Type B pancreatic cell (in vitro differentiated cells): ENCODE measurements around the gene COL19A1. TPM values are rescaled to one million over a fixed set of nuclear protein-coding genes. Genes with fewer than 3 reads are reported as not detected.

Experiments used
- DNase-seq: peaks from one replicate; pipeline ENCODE4 v3.0.0; 2021; ENCODE audit warnings: mixed read lengths; ENCODE audit not compliant: unreplicated experiment; ENCODE audit errors: extremely low spot score
- H3K27ac Mint-ChIP-seq: 2 replicates; pipeline ENCODE4 v1.8.0; 2021; ENCODE audit warnings: mild to moderate bottlenecking, mixed read lengths
- H3K27me3 Mint-ChIP-seq: 2 replicates; pipeline ENCODE4 v1.8.0; 2021; ENCODE audit warnings: mixed read lengths
- H3K36me3 Mint-ChIP-seq: 2 replicates; pipeline ENCODE4 v1.8.0; 2021; ENCODE audit warnings: mixed read lengths
- H3K4me1 Mint-ChIP-seq: one replicate; pipeline ENCODE4 v1.8.0; 2021; ENCODE audit warnings: mixed read lengths; ENCODE audit not compliant: unreplicated experiment
- H3K4me3 Mint-ChIP-seq: 2 replicates; pipeline ENCODE4 v1.8.0; 2021; ENCODE audit warnings: mild to moderate bottlenecking, mixed read lengths
- H3K9me3 Mint-ChIP-seq: 2 replicates; pipeline ENCODE4 v1.8.0; 2021; ENCODE audit warnings: mixed read lengths
- CTCF ChIP-seq: fragments of 200-600 bp; sonication (generic); conservative IDR thresholded peaks from 2 replicates; pipeline ENCODE4 v1.5.0; 2021; ENCODE audit warnings: antibody characterized with exemption, mild to moderate bottlenecking
- total RNA-seq: library from RNA; stranded (reverse); gene quantifications from 2 replicates; pipeline ENCODE4 v1.2.1, GENCODE V29; 2021; ENCODE audit warnings: low replicate concordance

Gene COL19A1
- total RNA-seq, 1 donor from 2014 or later, result 1.6 TPM

DNA sequence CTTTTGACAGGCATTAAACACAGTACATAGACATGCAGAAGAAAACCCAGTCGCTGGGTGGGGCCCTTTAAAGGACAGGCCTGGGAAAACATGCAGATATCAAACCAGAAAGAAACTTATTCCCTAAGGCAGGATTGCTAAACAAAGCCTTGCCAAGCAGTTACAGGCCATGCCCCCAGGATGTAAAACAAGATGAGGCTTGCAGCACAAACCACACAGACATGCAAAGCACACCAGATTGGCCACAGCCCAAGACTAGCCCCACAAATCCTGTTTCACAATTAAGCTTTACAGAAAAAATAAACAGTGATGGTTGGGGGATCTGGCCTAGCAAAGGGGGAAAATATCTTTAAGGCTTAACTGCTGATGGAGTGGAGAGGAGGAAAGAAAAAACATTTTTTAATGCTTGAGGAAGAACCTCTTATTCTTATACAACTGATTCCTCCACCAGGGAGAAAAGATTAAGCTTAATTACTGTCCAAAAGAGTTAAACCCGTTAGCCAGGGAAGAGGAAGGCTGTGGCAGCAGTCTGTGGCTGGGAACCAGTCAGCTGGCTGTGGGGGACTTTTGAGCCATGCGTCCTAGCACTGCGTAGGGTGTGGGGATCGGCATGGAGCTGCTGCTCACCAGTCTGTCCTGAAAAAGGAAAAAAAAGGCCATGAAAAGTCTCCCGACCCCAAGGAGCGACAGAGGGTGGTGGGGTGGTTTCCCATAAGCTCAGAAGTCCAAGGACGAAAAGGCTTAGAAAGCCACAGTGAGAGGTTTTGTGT, 28.4 kb downstream of the COL19A1 start:
- Mint-ChIP-seq H3K4me1 (peaks cover 5% of the 10 kb centered on the region), H3K27ac (peak overlapping the region; percentile 58), H3K4me3 (no peak overlapping the region), H3K36me3 (no peaks in the 10 kb centered on the region), H3K27me3 (no peaks in the 10 kb centered on the region), H3K9me3 (peaks cover 6% of the 10 kb centered on the region)
- TF ChIP-seq CTCF, result no peak
- DNase-seq, result no peak

DNA sequence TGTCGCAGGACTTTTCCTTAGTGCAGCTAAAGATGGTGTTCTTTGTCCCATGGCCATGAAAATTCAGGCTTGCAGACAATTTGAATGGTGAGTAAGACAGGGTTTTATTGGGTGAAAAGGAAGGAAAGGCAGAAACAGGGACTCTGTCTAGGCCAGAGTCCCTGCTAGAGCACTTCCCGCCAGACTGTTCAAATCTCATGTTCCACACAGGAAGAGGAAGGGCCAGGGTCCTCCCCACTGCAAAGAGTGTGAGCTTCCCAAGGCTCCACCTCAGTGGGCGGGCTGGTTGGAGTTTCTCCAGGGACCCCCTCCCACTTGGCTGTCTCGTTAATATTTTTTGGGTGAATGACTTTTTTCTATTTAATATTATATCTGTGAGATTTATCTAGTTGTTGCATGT, 29.0 kb downstream of the COL19A1 start:
- Mint-ChIP-seq H3K9me3 (no peaks in the 10 kb centered on the region), H3K4me1 (peaks cover 5% of the 10 kb centered on the region), H3K4me3 (no peak overlapping the region), H3K27me3 (no peaks in the 10 kb centered on the region), H3K36me3 (no peaks in the 10 kb centered on the region), H3K27ac (no peak overlapping the region)
- no peak for DNase-seq
- no peak for TF ChIP-seq CTCF

GRCh38 chr6:69900869-69901268, 34.5 kb downstream of the COL19A1 start:
- no peak for DNase-seq
- no peaks in the 10 kb centered on the region for H3K9me3 Mint-ChIP-seq
- no peaks in the 10 kb centered on the region for H3K36me3 Mint-ChIP-seq
- H3K4me1 Mint-ChIP-seq, result no peaks in the 10 kb centered on the region
- H3K27me3 Mint-ChIP-seq, result no peaks in the 10 kb centered on the region
- H3K4me3 Mint-ChIP-seq, result no peak overlapping the region
- TF ChIP-seq CTCF, result no peak
- H3K27ac Mint-ChIP-seq, result no peak overlapping the region

DNA sequence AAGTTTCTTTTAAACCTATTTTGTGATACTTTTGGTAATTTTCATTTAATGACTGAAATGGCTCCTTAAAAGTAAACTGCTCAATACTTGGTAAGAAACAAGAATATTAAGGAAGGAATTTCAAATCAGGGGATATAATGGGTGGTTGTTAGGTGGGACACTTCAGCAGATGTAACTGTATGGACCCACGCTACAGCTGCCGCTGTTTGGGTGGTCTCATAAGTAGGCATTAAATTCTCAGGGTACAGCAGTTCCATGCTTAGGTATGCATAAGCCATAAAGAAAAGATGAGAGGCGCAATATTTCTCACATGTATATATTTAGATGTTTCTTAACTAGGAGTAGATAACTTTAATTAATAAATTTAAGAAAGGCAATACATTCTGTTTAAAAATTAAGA, 35.0 kb downstream of the COL19A1 start:
- Mint-ChIP-seq H3K4me1 (no peaks in the 10 kb centered on the region), H3K27ac (no peak overlapping the region), H3K4me3 (no peak overlapping the region), H3K36me3 (no peaks in the 10 kb centered on the region), H3K9me3 (no peaks in the 10 kb centered on the region), H3K27me3 (no peaks in the 10 kb centered on the region)
- DNase-seq, result no peak
- no peak for TF ChIP-seq CTCF

DNA sequence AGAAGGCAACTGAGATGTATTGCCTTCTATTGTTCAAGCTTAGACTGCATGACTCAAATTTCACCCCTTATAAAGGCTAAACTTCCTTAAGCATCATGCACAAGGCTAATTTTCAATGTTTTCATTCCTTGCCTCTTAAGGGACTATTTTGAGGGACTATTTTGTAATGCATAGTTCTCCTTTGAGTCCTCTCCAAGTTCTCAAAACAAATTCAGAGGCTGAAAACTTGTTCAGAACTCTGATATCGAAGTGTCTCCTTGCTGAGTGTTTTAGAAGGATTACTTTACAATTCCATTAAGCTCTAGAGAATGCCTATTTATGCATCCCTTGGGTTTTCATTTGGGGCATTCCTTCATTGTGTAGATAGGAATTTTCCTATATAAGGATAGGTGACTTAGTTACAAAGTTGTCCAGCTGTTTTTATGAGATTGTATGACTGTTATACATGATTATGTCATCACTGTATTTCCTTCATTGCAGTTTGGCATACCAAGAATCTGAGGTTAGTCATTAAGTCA, 41.7 kb downstream of the COL19A1 start:
- Mint-ChIP-seq H3K36me3 (no peaks in the 10 kb centered on the region), H3K9me3 (no peaks in the 10 kb centered on the region), H3K27ac (no peak overlapping the region), H3K27me3 (no peaks in the 10 kb centered on the region), H3K4me1 (no peaks in the 10 kb centered on the region), H3K4me3 (no peak overlapping the region)
- TF ChIP-seq CTCF, result no peak
- DNase-seq, result no peak
